ENCODE results near the gene ROS1. TPM values are rescaled to one million over a fixed set of nuclear protein-coding genes. Genes with fewer than 3 reads are reported as not detected.
A peak's percentile ranks its signal among the peaks of the same experiment; 100 is the strongest.

The ROS1 gene
- total and polyA plus RNA-seq, 5 donors from 2014 or later: not detected

DNA sequence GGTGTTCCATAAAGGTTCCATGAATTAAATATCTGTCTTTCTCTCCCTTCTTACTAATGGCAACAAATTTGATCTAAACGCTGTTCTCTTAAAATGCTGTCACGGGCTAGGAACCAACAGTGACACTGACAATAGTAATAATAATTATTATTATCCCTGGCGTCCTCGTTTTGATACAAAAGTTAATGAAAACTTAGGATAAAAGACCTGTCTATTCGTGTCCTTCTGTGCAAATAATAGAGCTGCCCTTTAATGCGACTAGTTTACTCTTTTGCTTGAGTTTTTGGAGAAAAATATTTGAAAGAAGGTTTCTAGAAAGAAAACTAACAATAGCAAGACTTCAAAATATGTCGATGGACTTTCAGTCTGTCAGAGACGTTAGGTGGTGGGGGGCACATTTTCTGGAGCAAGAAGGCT, 156.1 kb downstream of the ROS1 start:
- no peaks in the 10 kb centered on the region for H3K9me3 ChIP-seq (ENCODE audit: control insufficient read depth in 2 of 2, low read length in 2 of 2)
- ATAC-seq (ENCODE audit: low read depth in 2 of 2): no peak
- Mint-ChIP-seq H3K9me3 (peaks cover 0 to 3% (median 0%) of the 10 kb centered on the region in 7 donors), H3K27me3 (peaks cover 75% of the 10 kb centered on the region), H3K36me3 (no peaks in the 10 kb centered on the region), H3K4me3 (no peak overlapping the region), H3K4me1 (peaks cover 0 to 12% (median 6%) of the 10 kb centered on the region in 4 donors), H3K27ac (no peak overlapping the region)
- H3K27ac ChIP-seq (ENCODE audit: insufficient read depth, low read length, poor library complexity, severe bottlenecking): no peak overlapping the region
- H3K36me3 ChIP-seq (ENCODE audit: control insufficient read depth, insufficient read depth, low read length): no peaks in the 10 kb centered on the region
- peaks cover 54% of the 10 kb centered on the region for H3K27me3 ChIP-seq (ENCODE audit: control insufficient read depth, insufficient read depth, low read length)
- no peak for DNase-seq
- no peak overlapping the region for H3K4me3 ChIP-seq (ENCODE audit: low read depth, low read length)
- H3K4me1 ChIP-seq (ENCODE audit: control insufficient read depth, insufficient read depth, low read length, poor library complexity, severe bottlenecking): peaks cover 1% of the 10 kb centered on the region

- Mint-ChIP-seq H3K27ac (no peak overlapping the region), H3K4me3 (no peak overlapping the region), H3K4me1 (peaks cover 0 to 17% (median 8%) of the 10 kb centered on the region in 4 donors), H3K36me3 (no peaks in the 10 kb centered on the region), H3K9me3 (peaks cover 0 to 3% (median 0%) of the 10 kb centered on the region in 7 donors), H3K27me3 (peaks cover 75% of the 10 kb centered on the region)
- ATAC-seq (ENCODE audit: low read depth in 2 of 2) (no peak), DNase-seq (no peak)
- no peaks in the 10 kb centered on the region for H3K36me3 ChIP-seq (ENCODE audit: control insufficient read depth, insufficient read depth, low read length)
- H3K27ac ChIP-seq (ENCODE audit: insufficient read depth, low read length, poor library complexity, severe bottlenecking): no peak overlapping the region
- H3K9me3 ChIP-seq (ENCODE audit: control insufficient read depth in 2 of 2, low read length in 2 of 2): no peaks in the 10 kb centered on the region
- no peak overlapping the region for H3K4me3 ChIP-seq (ENCODE audit: low read depth, low read length)
- H3K27me3 ChIP-seq (ENCODE audit: control insufficient read depth, insufficient read depth, low read length): peaks cover 51% of the 10 kb centered on the region
- H3K4me1 ChIP-seq (ENCODE audit: control insufficient read depth, insufficient read depth, low read length, poor library complexity, severe bottlenecking): peaks cover 3% of the 10 kb centered on the region
Observed at GRCh38 chr6:117268924-117269323, 156.8 kb downstream of the ROS1 start.

GRCh38 chr6:117267766-117268534, 157.8 kb downstream of the ROS1 start:
- Mint-ChIP-seq H3K4me3 (peak overlapping the region in 1 of 4 donors; percentile 20), H3K4me1 (peaks cover 0 to 17% (median 8%) of the 10 kb centered on the region in 4 donors), H3K36me3 (no peaks in the 10 kb centered on the region), H3K9me3 (peaks cover 0 to 3% (median 0%) of the 10 kb centered on the region in 7 donors), H3K27me3 (peaks cover 78% of the 10 kb centered on the region), H3K27ac (no peak overlapping the region)
- no peak for ATAC-seq (ENCODE audit: low read depth in 2 of 2)
- Histone ChIP-seq H3K9me3 (ENCODE audit: control insufficient read depth in 2 of 2, low read length in 2 of 2) (peaks cover 0 to under 1% of the 10 kb centered on the region in 2 experiments), H3K36me3 (ENCODE audit: control insufficient read depth, insufficient read depth, low read length) (no peaks in the 10 kb centered on the region), H3K4me3 (ENCODE audit: low read depth, low read length) (no peak overlapping the region), H3K27ac (ENCODE audit: insufficient read depth, low read length, poor library complexity, severe bottlenecking) (no peak overlapping the region), H3K4me1 (ENCODE audit: control insufficient read depth, insufficient read depth, low read length, poor library complexity, severe bottlenecking) (peaks cover 3% of the 10 kb centered on the region), H3K27me3 (ENCODE audit: control insufficient read depth, insufficient read depth, low read length) (peaks cover 59% of the 10 kb centered on the region)
- DNase-seq: no peak

DNA sequence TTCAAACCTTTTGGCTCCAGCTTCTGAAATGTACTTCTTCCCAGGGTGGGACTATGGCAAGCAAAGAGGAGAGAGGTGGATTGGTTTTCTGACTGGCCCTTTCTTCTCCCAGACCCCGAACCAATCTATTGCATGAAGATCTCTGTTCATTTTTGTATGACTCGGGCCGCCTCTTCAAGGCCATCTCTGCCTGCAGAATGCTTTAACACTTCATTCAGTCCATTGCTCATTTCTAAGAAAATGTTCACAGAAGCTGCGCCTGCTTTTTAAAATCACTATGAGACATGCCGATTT, 158.7 kb downstream of the ROS1 start:
- Histone ChIP-seq H3K4me3 (ENCODE audit: low read depth, low read length) (no peak overlapping the region), H3K36me3 (ENCODE audit: control insufficient read depth, insufficient read depth, low read length) (no peaks in the 10 kb centered on the region), H3K27ac (ENCODE audit: insufficient read depth, low read length, poor library complexity, severe bottlenecking) (no peak overlapping the region), H3K27me3 (ENCODE audit: control insufficient read depth, insufficient read depth, low read length) (peaks cover 60% of the 10 kb centered on the region), H3K9me3 (ENCODE audit: control insufficient read depth in 2 of 2, low read length in 2 of 2) (peaks cover 0 to 2% of the 10 kb centered on the region in 2 experiments), H3K4me1 (ENCODE audit: control insufficient read depth, insufficient read depth, low read length, poor library complexity, severe bottlenecking) (peaks cover 3% of the 10 kb centered on the region)
- peaks cover 0 to 3% (median 0%) of the 10 kb centered on the region in 7 donors for H3K9me3 Mint-ChIP-seq
- no peaks in the 10 kb centered on the region for H3K36me3 Mint-ChIP-seq
- H3K4me1 Mint-ChIP-seq: peaks cover 0 to 17% (median 8%) of the 10 kb centered on the region in 4 donors
- no peak for ATAC-seq (ENCODE audit: low read depth in 2 of 2)
- DNase-seq: no peak
- H3K27me3 Mint-ChIP-seq: peaks cover 74% of the 10 kb centered on the region
- H3K27ac Mint-ChIP-seq: no peak overlapping the region
- peak overlapping the region in 1 of 4 donors; percentile 1 for H3K4me3 Mint-ChIP-seq

DNA sequence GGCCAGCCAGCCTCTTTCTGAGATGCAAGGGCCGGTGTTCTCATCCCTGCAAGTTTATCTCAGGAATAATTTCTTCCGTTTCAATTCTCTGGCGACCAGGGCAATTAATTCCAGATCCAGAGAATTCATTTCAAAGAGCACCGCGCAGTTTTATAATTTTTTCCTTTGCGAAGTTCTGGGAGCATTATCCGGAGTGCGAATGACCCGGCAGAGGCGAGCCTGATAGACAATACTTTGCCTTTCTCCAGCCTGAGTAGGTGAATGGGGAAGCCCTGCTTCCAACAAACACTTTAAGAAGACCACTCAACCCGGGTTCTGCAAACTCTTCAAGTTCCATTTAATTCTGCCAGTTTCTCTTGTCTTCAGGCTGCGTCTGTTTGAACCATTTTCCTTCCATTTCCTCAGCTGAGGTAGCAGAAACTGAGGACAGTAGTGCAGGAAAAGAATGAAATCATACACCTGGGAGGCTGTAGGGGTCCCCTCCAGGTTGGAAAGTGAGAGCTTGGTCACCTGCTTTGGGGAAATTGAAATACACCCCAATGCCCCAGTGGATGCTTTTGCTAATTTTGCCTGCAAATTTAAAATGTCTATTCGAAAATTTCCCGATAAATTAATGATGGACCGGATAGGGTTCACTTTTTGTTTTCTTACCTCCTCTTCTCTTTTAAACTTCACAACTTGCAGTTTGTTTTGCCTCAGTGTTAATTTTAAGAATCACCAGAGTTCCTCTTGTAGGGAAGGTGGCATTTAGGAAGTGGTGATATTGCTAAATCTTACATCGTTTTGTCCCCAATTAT, 159.3 kb downstream of the ROS1 start:
- H3K36me3 ChIP-seq (ENCODE audit: control insufficient read depth, insufficient read depth, low read length): no peaks in the 10 kb centered on the region
- H3K4me1 Mint-ChIP-seq: peaks cover 0 to 17% (median 8%) of the 10 kb centered on the region in 4 donors
- H3K27ac Mint-ChIP-seq: no peak overlapping the region
- H3K9me3 Mint-ChIP-seq: peaks cover 0 to 3% (median 0%) of the 10 kb centered on the region in 7 donors
- H3K4me1 ChIP-seq (ENCODE audit: control insufficient read depth, insufficient read depth, low read length, poor library complexity, severe bottlenecking): peaks cover 3% of the 10 kb centered on the region
- no peak overlapping the region for H3K27ac ChIP-seq (ENCODE audit: insufficient read depth, low read length, poor library complexity, severe bottlenecking)
- DNase-seq: no peak
- H3K27me3 ChIP-seq (ENCODE audit: control insufficient read depth, insufficient read depth, low read length): peaks cover 60% of the 10 kb centered on the region
- ATAC-seq (ENCODE audit: low read depth in 2 of 2): no peak
- H3K4me3 ChIP-seq (ENCODE audit: low read depth, low read length): no peak overlapping the region
- H3K27me3 Mint-ChIP-seq: peaks cover 73% of the 10 kb centered on the region
- H3K9me3 ChIP-seq (ENCODE audit: control insufficient read depth in 2 of 2, low read length in 2 of 2): peaks cover 0 to 2% of the 10 kb centered on the region in 2 experiments
- peak overlapping the region in 1 of 4 donors; percentile 33 for H3K4me3 Mint-ChIP-seq
- no peaks in the 10 kb centered on the region for H3K36me3 Mint-ChIP-seq

DNA sequence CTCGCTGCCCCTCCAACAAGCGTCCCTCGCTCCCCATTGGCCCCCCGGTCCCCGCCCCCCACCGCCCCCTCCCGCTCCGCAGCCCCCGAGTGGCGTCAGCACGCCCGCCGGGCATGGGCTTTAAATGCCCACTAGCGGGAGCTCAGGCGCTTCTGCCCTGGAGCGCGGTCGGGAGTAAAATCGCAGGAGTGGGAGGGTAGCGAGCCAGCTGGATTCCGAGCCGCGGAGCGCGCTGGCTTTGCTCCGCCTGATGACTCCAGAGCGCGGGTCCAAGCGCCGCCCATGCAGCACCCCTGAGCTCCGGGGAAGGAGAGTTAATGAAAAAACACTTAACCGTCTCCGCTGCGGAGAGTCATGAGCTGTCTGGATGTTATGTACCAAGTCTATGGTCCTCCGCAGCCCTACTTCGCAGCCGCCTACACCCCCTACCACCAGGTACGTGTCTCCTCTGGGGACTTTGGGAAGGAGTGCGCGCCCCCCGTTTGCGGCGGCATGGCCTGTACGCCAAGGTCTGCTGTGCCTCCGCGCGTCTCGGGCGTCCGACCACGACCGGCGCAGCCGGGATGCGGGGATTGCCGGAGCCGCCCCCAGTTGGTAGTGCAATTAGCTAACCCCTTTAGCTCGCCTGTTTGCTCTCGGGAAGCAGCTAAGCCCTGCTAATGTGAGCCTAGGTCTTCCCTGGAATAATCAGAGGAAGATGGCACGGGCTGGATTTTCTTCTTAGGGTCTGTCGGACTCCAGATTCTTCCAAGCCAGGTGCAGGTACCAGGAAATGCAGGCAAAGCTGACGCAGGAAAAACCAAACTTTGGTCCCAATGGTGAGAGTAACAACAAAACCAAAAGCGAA, 160.1 kb downstream of the ROS1 start, which contains the start of gene VGLL2:
TSS of gene VGLL2 (plus strand) at position 149 of the 847 bp plus-strand sequence. CDS start at position 355, 206 bp downstream.
- Mint-ChIP-seq H3K27ac (peak within 1 kb of the TSS in 1 of 3 donors; percentile 60), H3K36me3 (no peaks in the 10 kb centered on the region), H3K4me1 (peaks cover 0 to 17% (median 8%) of the 10 kb centered on the region in 4 donors), H3K4me3 (peak within 1 kb of the TSS in 3 of 4 donors; percentile 33 to 69 (median 63)), H3K9me3 (peaks cover 0 to 3% (median 0%) of the 10 kb centered on the region in 7 donors), H3K27me3 (peaks cover 76% of the 10 kb centered on the region)
- no peak for ATAC-seq (ENCODE audit: low read depth in 2 of 2)
- Histone ChIP-seq H3K36me3 (ENCODE audit: control insufficient read depth, insufficient read depth, low read length) (no peaks in the 10 kb centered on the region), H3K27ac (ENCODE audit: insufficient read depth, low read length, poor library complexity, severe bottlenecking) (no peak within 1 kb of the TSS), H3K27me3 (ENCODE audit: control insufficient read depth, insufficient read depth, low read length) (peaks cover 59% of the 10 kb centered on the region), H3K4me1 (ENCODE audit: control insufficient read depth, insufficient read depth, low read length, poor library complexity, severe bottlenecking) (peaks cover 3% of the 10 kb centered on the region), H3K4me3 (ENCODE audit: low read depth, low read length) (no peak within 1 kb of the TSS), H3K9me3 (ENCODE audit: control insufficient read depth in 2 of 2, low read length in 2 of 2) (peaks cover 0 to 2% of the 10 kb centered on the region in 2 experiments)
- no peak for DNase-seq

All from CD4-positive, CD25-positive, alpha-beta regulatory T cell (primary cell).